ENCODE data around the gene ARHGAP27. TPM values are rescaled to one million over a fixed set of nuclear protein-coding genes. Genes with fewer than 3 reads are reported as not detected.
A peak's percentile ranks its signal among the peaks of the same experiment; 100 is the strongest.

ARHGAP27 gene
- total RNA-seq, 3 donors from 2014 or later (not counting 1 experiment from before 2014, with no cell fraction given), result 125 to 141 (median 126) TPM

DNA sequence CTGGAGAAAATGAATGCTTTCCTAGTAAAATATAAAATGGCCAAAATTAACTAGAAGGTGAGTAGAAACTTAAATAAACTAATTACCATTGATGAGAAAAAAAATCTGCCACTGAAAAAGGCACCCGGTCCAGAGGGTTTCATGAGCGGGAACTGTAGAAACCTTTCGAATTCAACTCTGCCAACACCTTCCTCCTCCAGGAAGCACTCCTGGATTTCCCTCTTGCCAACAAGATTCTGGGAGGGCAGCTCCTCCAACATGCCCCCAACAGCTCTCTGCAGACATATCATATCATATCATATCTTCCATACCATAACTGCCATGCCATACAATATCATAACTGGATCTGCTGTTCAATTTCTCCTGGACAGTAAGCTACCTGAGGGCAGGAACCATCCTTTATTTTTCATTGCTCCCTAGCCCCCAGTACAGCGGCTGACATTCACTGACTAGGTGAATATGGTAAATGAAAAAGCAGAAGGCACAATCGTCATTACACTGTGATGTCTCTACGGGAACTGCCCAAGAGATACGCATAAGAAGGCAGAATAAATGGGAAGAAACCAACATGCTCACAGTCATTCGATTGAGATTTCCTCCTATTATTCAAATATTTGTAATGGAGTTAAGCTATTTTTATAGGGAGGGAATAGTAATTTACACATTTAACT is 9.2 kb downstream of the ARHGAP27 start:
- H3K36me3 Mint-ChIP-seq, result no peaks in the 10 kb centered on the region
- intact Hi-C loops (cut with micrococcal nuclease), result no loop called here
- 83% methylated on average over 7 of the region's 8 CpGs for WGBS (ENCODE audit: insufficient coverage)
- H3K9me3 ChIP-seq (ENCODE audit: control insufficient read depth, insufficient read depth, low read length), result no peaks in the 10 kb centered on the region
- no peak overlapping the region for H3K27ac Mint-ChIP-seq
- TF ChIP-seq, protein P1, sequence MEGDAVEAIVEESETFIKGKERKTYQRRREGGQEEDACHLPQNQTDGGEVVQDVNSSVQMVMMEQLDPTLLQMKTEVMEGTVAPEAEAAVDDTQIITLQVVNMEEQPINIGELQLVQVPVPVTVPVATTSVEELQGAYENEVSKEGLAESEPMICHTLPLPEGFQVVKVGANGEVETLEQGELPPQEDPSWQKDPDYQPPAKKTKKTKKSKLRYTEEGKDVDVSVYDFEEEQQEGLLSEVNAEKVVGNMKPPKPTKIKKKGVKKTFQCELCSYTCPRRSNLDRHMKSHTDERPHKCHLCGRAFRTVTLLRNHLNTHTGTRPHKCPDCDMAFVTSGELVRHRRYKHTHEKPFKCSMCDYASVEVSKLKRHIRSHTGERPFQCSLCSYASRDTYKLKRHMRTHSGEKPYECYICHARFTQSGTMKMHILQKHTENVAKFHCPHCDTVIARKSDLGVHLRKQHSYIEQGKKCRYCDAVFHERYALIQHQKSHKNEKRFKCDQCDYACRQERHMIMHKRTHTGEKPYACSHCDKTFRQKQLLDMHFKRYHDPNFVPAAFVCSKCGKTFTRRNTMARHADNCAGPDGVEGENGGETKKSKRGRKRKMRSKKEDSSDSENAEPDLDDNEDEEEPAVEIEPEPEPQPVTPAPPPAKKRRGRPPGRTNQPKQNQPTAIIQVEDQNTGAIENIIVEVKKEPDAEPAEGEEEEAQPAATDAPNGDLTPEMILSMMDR (IDR thresholded peaks at IDR 0.05), result no peak
- DNase-seq (no peak), ATAC-seq (no peak)
- H3K4me3 Mint-ChIP-seq, result no peak overlapping the region
- H3K27ac ChIP-seq (ENCODE audit: low read length), result no peak overlapping the region
- H3K27me3 Mint-ChIP-seq (ENCODE audit: low read depth in 2 of 2), result no peaks in the 10 kb centered on the region
- H3K4me1 Mint-ChIP-seq, result peaks cover 7 to 24% of the 10 kb centered on the region in 2 donors
- no peaks in the 10 kb centered on the region for H3K36me3 ChIP-seq (ENCODE audit: control insufficient read depth, insufficient read depth, low read length)
- no peaks in the 10 kb centered on the region for H3K9me3 Mint-ChIP-seq
- peaks cover 18% of the 10 kb centered on the region for H3K4me1 ChIP-seq (ENCODE audit: control insufficient read depth, insufficient read depth, low read length)
- no peaks in the 10 kb centered on the region for H3K27me3 ChIP-seq (ENCODE audit: control insufficient read depth, insufficient read depth, low read length)
- H3K4me3 ChIP-seq (ENCODE audit: low read length), result no peak overlapping the region

DNA sequence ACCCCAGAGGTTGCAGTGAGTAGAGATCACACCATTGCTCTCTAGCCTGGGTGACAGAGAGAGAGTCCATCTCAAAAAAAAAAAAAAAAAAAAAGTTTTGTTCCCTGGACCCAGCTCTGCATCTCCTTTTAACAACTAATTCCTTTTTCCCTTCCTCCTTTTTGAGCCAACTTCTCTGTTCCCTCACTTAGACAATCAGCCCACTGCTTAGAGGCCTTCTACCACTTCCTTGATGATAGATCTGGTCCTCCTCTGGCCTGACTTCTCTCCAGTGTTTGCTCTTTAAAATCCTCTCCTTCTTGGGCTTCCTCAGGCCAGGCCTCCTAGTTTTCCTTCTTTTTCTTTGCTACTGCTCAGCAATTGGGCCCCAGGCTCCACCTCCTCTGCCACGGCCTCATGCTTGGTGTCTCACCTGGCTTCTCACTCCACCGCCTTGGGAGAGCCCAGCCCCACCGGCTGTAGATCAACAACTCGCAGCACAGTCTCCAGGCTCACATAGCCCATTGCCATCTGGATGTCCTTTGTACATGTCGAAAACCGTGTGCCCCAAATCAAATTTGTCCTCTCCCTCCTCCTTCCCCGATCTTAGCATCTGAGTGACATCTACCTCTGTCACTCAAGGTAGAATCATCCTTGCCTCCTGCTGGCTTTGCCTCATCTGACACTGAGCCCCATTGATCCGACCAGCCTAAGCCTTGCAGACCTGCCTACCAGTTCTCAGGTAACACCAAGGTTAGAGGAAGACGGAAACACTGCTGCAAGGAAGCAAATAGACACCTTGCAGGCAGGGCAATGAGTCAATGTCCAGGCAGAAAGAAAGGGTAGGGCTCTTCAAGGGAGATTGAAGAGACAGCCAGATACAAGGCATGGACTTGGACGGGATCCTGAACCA is 17.4 kb downstream of the ARHGAP27 start:
- ATAC-seq (no peak), DNase-seq (no peak)
- Histone ChIP-seq H3K4me3 (ENCODE audit: low read length) (no peak overlapping the region), H3K36me3 (ENCODE audit: control insufficient read depth, insufficient read depth, low read length) (no peaks in the 10 kb centered on the region), H3K4me1 (ENCODE audit: control insufficient read depth, insufficient read depth, low read length) (peaks cover 37% of the 10 kb centered on the region), H3K27me3 (ENCODE audit: control insufficient read depth, insufficient read depth, low read length) (no peaks in the 10 kb centered on the region), H3K9me3 (ENCODE audit: control insufficient read depth, insufficient read depth, low read length) (no peaks in the 10 kb centered on the region), H3K27ac (ENCODE audit: low read length) (no peak overlapping the region)
- WGBS (ENCODE audit: insufficient coverage), result 84% methylated on average over 10 of the region's 10 CpGs
- TF ChIP-seq, protein P1 (IDR thresholded peaks at IDR 0.05), result no peak
- Mint-ChIP-seq H3K4me1 (peaks cover 27 to 35% of the 10 kb centered on the region in 2 donors), H3K27ac (peak overlapping the region; percentile 55 to 72), H3K9me3 (no peaks in the 10 kb centered on the region), H3K27me3 (ENCODE audit: low read depth in 2 of 2) (no peaks in the 10 kb centered on the region), H3K4me3 (peak overlapping the region; percentile 28), H3K36me3 (no peaks in the 10 kb centered on the region)
- intact Hi-C loops (cut with micrococcal nuclease), result no loop called here

DNA sequence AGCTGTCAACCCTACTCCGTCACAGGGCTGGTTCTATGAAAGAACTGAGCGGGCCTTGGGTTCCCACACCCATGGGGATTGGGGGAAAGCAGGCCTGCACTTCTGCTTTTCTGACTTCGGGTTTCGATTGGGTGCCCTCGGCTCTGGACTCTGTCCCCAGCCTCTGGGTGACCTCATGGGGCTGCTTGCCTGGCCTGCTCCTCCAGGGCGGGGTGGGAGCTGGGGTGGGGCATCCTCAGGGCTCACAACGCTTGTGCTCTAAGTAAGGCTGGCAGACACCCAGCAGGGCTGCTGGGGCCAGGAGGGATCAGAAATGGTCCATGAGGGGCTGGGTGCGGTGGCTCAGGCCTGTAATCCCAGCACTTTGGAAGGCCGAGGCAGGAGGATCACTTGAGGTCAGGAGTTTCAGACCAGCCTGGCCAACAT is 19.2 kb downstream of the ARHGAP27 start:
- ATAC-seq, result no peak
- TF ChIP-seq, protein P1 (IDR thresholded peaks at IDR 0.05), result no peak
- no peak for DNase-seq
- no peaks in the 10 kb centered on the region for H3K9me3 Mint-ChIP-seq
- no peak overlapping the region for H3K4me3 ChIP-seq (ENCODE audit: low read length)
- H3K9me3 ChIP-seq (ENCODE audit: control insufficient read depth, insufficient read depth, low read length), result no peaks in the 10 kb centered on the region
- no peaks in the 10 kb centered on the region for H3K27me3 ChIP-seq (ENCODE audit: control insufficient read depth, insufficient read depth, low read length)
- no peak overlapping the region for H3K4me3 Mint-ChIP-seq
- peaks cover 52% of the 10 kb centered on the region for H3K4me1 ChIP-seq (ENCODE audit: control insufficient read depth, insufficient read depth, low read length)
- H3K27ac Mint-ChIP-seq, result peak overlapping the region in 1 of 2 donors; percentile 99
- 74% methylated on average over 9 of the region's 9 CpGs for WGBS (ENCODE audit: insufficient coverage)
- no peak overlapping the region for H3K27ac ChIP-seq (ENCODE audit: low read length)
- no peaks in the 10 kb centered on the region for H3K27me3 Mint-ChIP-seq (ENCODE audit: low read depth in 2 of 2)
- peaks cover 37 to 52% of the 10 kb centered on the region in 2 donors for H3K4me1 Mint-ChIP-seq
- intact Hi-C loops (cut with micrococcal nuclease), result no loop called here
- H3K36me3 Mint-ChIP-seq, result no peaks in the 10 kb centered on the region
- no peaks in the 10 kb centered on the region for H3K36me3 ChIP-seq (ENCODE audit: control insufficient read depth, insufficient read depth, low read length)

Measured in natural killer cell (primary cell).